ENCODE results near the gene LTO1.
"Not testable (repeated sequence)": the region's sequence is repeated elsewhere in the genome, so short reads cannot be mapped to it uniquely, and the experiment has no call there.

The LTO1 gene

GRCh38 chr11:69691463-69691862 is 16.3 kb upstream of the LTO1 start:
- no peaks in the 10 kb centered on the region for H3K27me3 ChIP-seq (replicated peaks; ENCODE audit: control insufficient read depth, insufficient read depth, low read length, poor library complexity, severe bottlenecking)
- H3K4me1 ChIP-seq (ENCODE audit: control insufficient read depth, insufficient read depth, low read length, poor library complexity, severe bottlenecking), result no peaks in the 10 kb centered on the region
- DNase-seq, result no peak
- no peaks in the 10 kb centered on the region for H3K36me3 ChIP-seq (ENCODE audit: control insufficient read depth, insufficient read depth, low read length)
- H3K4me3 ChIP-seq (ENCODE audit: insufficient read depth, low read depth, low read length, poor library complexity, severe bottlenecking), result no peak overlapping the region
- no peaks in the 10 kb centered on the region for H3K9me3 ChIP-seq (ENCODE audit: control insufficient read depth, low read length)
- H3K27ac ChIP-seq (ENCODE audit: insufficient read depth, low read length, poor library complexity, severe bottlenecking), result no peak overlapping the region

- DNase-seq, result no peak
- Histone ChIP-seq H3K27ac (ENCODE audit: insufficient read depth, low read length, poor library complexity, severe bottlenecking) (no peak overlapping the region), H3K9me3 (ENCODE audit: control insufficient read depth, low read length) (no peaks in the 10 kb centered on the region), H3K36me3 (ENCODE audit: control insufficient read depth, insufficient read depth, low read length) (no peaks in the 10 kb centered on the region), H3K4me1 (ENCODE audit: control insufficient read depth, insufficient read depth, low read length, poor library complexity, severe bottlenecking) (no peaks in the 10 kb centered on the region), H3K27me3 (replicated peaks; ENCODE audit: control insufficient read depth, insufficient read depth, low read length, poor library complexity, severe bottlenecking) (no peaks in the 10 kb centered on the region), H3K4me3 (ENCODE audit: insufficient read depth, low read depth, low read length, poor library complexity, severe bottlenecking) (no peak overlapping the region)
Measured at GRCh38 chr11:69689484-69690319, 14.5 kb upstream of the LTO1 start.

GRCh38 chr11:69687969-69688771 is 13.0 kb upstream of the LTO1 start:
- H3K36me3 ChIP-seq (ENCODE audit: control insufficient read depth, insufficient read depth, low read length); H3K4me3 ChIP-seq (ENCODE audit: insufficient read depth, low read depth, low read length, poor library complexity, severe bottlenecking); H3K9me3 ChIP-seq (ENCODE audit: control insufficient read depth, low read length); DNase-seq; H3K27ac ChIP-seq (ENCODE audit: insufficient read depth, low read length, poor library complexity, severe bottlenecking); H3K27me3 ChIP-seq (replicated peaks; ENCODE audit: control insufficient read depth, insufficient read depth, low read length, poor library complexity, severe bottlenecking); H3K4me1 ChIP-seq (ENCODE audit: control insufficient read depth, insufficient read depth, low read length, poor library complexity, severe bottlenecking): not testable (repeated sequence)

- Histone ChIP-seq H3K27me3 (replicated peaks; ENCODE audit: control insufficient read depth, insufficient read depth, low read length, poor library complexity, severe bottlenecking) (no peaks in the 10 kb centered on the region), H3K36me3 (ENCODE audit: control insufficient read depth, insufficient read depth, low read length) (no peaks in the 10 kb centered on the region), H3K4me3 (ENCODE audit: insufficient read depth, low read depth, low read length, poor library complexity, severe bottlenecking) (no peak overlapping the region), H3K4me1 (ENCODE audit: control insufficient read depth, insufficient read depth, low read length, poor library complexity, severe bottlenecking) (no peaks in the 10 kb centered on the region), H3K9me3 (ENCODE audit: control insufficient read depth, low read length) (no peaks in the 10 kb centered on the region), H3K27ac (ENCODE audit: insufficient read depth, low read length, poor library complexity, severe bottlenecking) (no peak overlapping the region)
- DNase-seq, result no peak
Measured at GRCh38 chr11:69686856-69687255, 11.7 kb upstream of the LTO1 start.

GRCh38 chr11:69686452-69686851 is 11.3 kb upstream of the LTO1 start:
- no peaks in the 10 kb centered on the region for H3K9me3 ChIP-seq (ENCODE audit: control insufficient read depth, low read length)
- DNase-seq, result no peak
- H3K4me3 ChIP-seq (ENCODE audit: insufficient read depth, low read depth, low read length, poor library complexity, severe bottlenecking), result no peak overlapping the region
- H3K27me3 ChIP-seq (replicated peaks; ENCODE audit: control insufficient read depth, insufficient read depth, low read length, poor library complexity, severe bottlenecking), result no peaks in the 10 kb centered on the region
- H3K27ac ChIP-seq (ENCODE audit: insufficient read depth, low read length, poor library complexity, severe bottlenecking), result no peak overlapping the region
- no peaks in the 10 kb centered on the region for H3K36me3 ChIP-seq (ENCODE audit: control insufficient read depth, insufficient read depth, low read length)
- H3K4me1 ChIP-seq (ENCODE audit: control insufficient read depth, insufficient read depth, low read length, poor library complexity, severe bottlenecking), result no peaks in the 10 kb centered on the region

GRCh38 chr11:69685348-69685747 is 10.2 kb upstream of the LTO1 start:
- Histone ChIP-seq H3K27me3 (replicated peaks; ENCODE audit: control insufficient read depth, insufficient read depth, low read length, poor library complexity, severe bottlenecking) (no peaks in the 10 kb centered on the region), H3K36me3 (ENCODE audit: control insufficient read depth, insufficient read depth, low read length) (no peaks in the 10 kb centered on the region), H3K27ac (ENCODE audit: insufficient read depth, low read length, poor library complexity, severe bottlenecking) (no peak overlapping the region), H3K9me3 (ENCODE audit: control insufficient read depth, low read length) (no peaks in the 10 kb centered on the region), H3K4me3 (ENCODE audit: insufficient read depth, low read depth, low read length, poor library complexity, severe bottlenecking) (no peak overlapping the region), H3K4me1 (ENCODE audit: control insufficient read depth, insufficient read depth, low read length, poor library complexity, severe bottlenecking) (no peaks in the 10 kb centered on the region)
- DNase-seq, result no peak

- no peak for DNase-seq
- Histone ChIP-seq H3K27me3 (replicated peaks; ENCODE audit: control insufficient read depth, insufficient read depth, low read length, poor library complexity, severe bottlenecking) (no peaks in the 10 kb centered on the region), H3K4me1 (ENCODE audit: control insufficient read depth, insufficient read depth, low read length, poor library complexity, severe bottlenecking) (no peaks in the 10 kb centered on the region), H3K36me3 (ENCODE audit: control insufficient read depth, insufficient read depth, low read length) (no peaks in the 10 kb centered on the region), H3K9me3 (ENCODE audit: control insufficient read depth, low read length) (no peaks in the 10 kb centered on the region), H3K27ac (ENCODE audit: insufficient read depth, low read length, poor library complexity, severe bottlenecking) (no peak overlapping the region), H3K4me3 (ENCODE audit: insufficient read depth, low read depth, low read length, poor library complexity, severe bottlenecking) (no peak overlapping the region)
Measured at GRCh38 chr11:69684651-69685050, 9.5 kb upstream of the LTO1 start.

GRCh38 chr11:69683764-69684333 is 8.7 kb upstream of the LTO1 start:
- H3K4me3 ChIP-seq (ENCODE audit: insufficient read depth, low read depth, low read length, poor library complexity, severe bottlenecking), result no peak overlapping the region
- no peaks in the 10 kb centered on the region for H3K4me1 ChIP-seq (ENCODE audit: control insufficient read depth, insufficient read depth, low read length, poor library complexity, severe bottlenecking)
- H3K27ac ChIP-seq (ENCODE audit: insufficient read depth, low read length, poor library complexity, severe bottlenecking), result no peak overlapping the region
- no peaks in the 10 kb centered on the region for H3K27me3 ChIP-seq (replicated peaks; ENCODE audit: control insufficient read depth, insufficient read depth, low read length, poor library complexity, severe bottlenecking)
- no peaks in the 10 kb centered on the region for H3K36me3 ChIP-seq (ENCODE audit: control insufficient read depth, insufficient read depth, low read length)
- no peak for DNase-seq
- H3K9me3 ChIP-seq (ENCODE audit: control insufficient read depth, low read length), result no peaks in the 10 kb centered on the region

GRCh38 chr11:69682681-69683326 is 7.7 kb upstream of the LTO1 start:
- H3K27me3 ChIP-seq (replicated peaks; ENCODE audit: control insufficient read depth, insufficient read depth, low read length, poor library complexity, severe bottlenecking), result no peaks in the 10 kb centered on the region
- H3K4me3 ChIP-seq (ENCODE audit: insufficient read depth, low read depth, low read length, poor library complexity, severe bottlenecking), result no peak overlapping the region
- no peaks in the 10 kb centered on the region for H3K9me3 ChIP-seq (ENCODE audit: control insufficient read depth, low read length)
- H3K4me1 ChIP-seq (ENCODE audit: control insufficient read depth, insufficient read depth, low read length, poor library complexity, severe bottlenecking), result no peaks in the 10 kb centered on the region
- DNase-seq, result no peak
- H3K36me3 ChIP-seq (ENCODE audit: control insufficient read depth, insufficient read depth, low read length), result no peaks in the 10 kb centered on the region
- H3K27ac ChIP-seq (ENCODE audit: insufficient read depth, low read length, poor library complexity, severe bottlenecking), result no peak overlapping the region
